Measurements from ENCODE around the gene UTRN. TPM values are rescaled to one million over a fixed set of nuclear protein-coding genes. Genes with fewer than 3 reads are reported as not detected.

UTRN gene
- 210 TPM for total RNA-seq
- 8.3 TPM for polyA plus RNA-seq (ENCODE audit: insufficient read depth, low read depth, low replicate concordance)
- long read RNA-seq, donor 1 = 0 reads
- long read RNA-seq, donor 2, partial matches to known transcripts = 0 of 1 reads
- long read RNA-seq, donor 2, other reads (novel, unspliced or antisense) = 0 of 1 reads
- long read RNA-seq, donor 3, partial matches to known transcripts = 0 of 1 reads
- long read RNA-seq, donor 3, other reads (novel, unspliced or antisense) = 0 of 1 reads
- long read RNA-seq, donor 4, partial matches to known transcripts = 0 of 2 reads
- long read RNA-seq, donor 4, other reads (novel, unspliced or antisense) = 0 of 2 reads
- long read RNA-seq, donor 5 = 0 reads
- long read RNA-seq, donor 6 = 0 reads
- long read RNA-seq, donor 7, partial matches to known transcripts = 10 of 29 reads
- long read RNA-seq, donor 7, other reads (novel, unspliced or antisense) = 19 of 29 reads
- long read RNA-seq, donor 8, partial matches to known transcripts = 0 of 1 reads
- long read RNA-seq, donor 8, other reads (novel, unspliced or antisense) = 0 of 1 reads
- long read RNA-seq, donor 9 = 0 reads
- long read RNA-seq, donor 10, partial matches to known transcripts = 0 of 2 reads
- long read RNA-seq, donor 10, other reads (novel, unspliced or antisense) = 0 of 2 reads

- peak within 1 kb of the TSS; percentile 73 to 93 (median 73) for H3K4me3 ChIP-seq (ENCODE audit: low read length in 3 of 3)
- FAIRE-seq (no peak), DNase-seq (peak; percentile 90 to 95 (median 92))
- H3K27ac ChIP-seq (ENCODE audit: low read depth in 2 of 2, low read length in 2 of 2) = peak within 1 kb of the TSS; percentile 85 to 92
- H3K9me3 ChIP-seq (ENCODE audit: control insufficient read depth in 2 of 3, insufficient read depth in 1 of 3, low read length in 3 of 3) = no peaks in the 10 kb centered on the region
- no peaks in the 10 kb centered on the region for H3K4me1 ChIP-seq (ENCODE audit: control insufficient read depth in 2 of 3, insufficient read depth in 2 of 3, low read depth in 1 of 3, low read length in 3 of 3)
- no peak for TF ChIP-seq CTCF (IDR thresholded peaks at IDR 0.05; ENCODE audit: borderline replicate concordance, extremely low read depth, insufficient read depth)
- H3K9ac ChIP-seq (ENCODE audit: low read length in 3 of 3) = peak within 1 kb of the TSS; percentile 46 to 87 (median 80)
- H3K36me3 ChIP-seq (ENCODE audit: control insufficient read depth in 2 of 3, insufficient read depth in 3 of 3, low read length in 3 of 3) = no peaks in the 10 kb centered on the region
- H3K27me3 ChIP-seq (ENCODE audit: control insufficient read depth, insufficient read depth, low read length) = no peaks in the 10 kb centered on the region
- intact Hi-C loops (cut with DNase I) = no loop called here
Measured at GRCh38 chr6:144284783-144285547, at the start of gene UTRN. UTRN (plus strand) TSS chr6:144285335; CDS start chr6:144291829, 6,494 bp downstream.

GRCh38 chr6:144244688-144245087 is 40.4 kb upstream of the UTRN start:
- H3K4me3 ChIP-seq (ENCODE audit: low read length in 3 of 3) = no peak overlapping the region
- H3K4me1 ChIP-seq (ENCODE audit: control insufficient read depth in 2 of 3, insufficient read depth in 2 of 3, low read depth in 1 of 3, low read length in 3 of 3) = no peaks in the 10 kb centered on the region
- H3K27me3 ChIP-seq (ENCODE audit: control insufficient read depth, insufficient read depth, low read length) = no peaks in the 10 kb centered on the region
- H3K36me3 ChIP-seq (ENCODE audit: control insufficient read depth in 2 of 3, insufficient read depth in 3 of 3, low read length in 3 of 3) = no peaks in the 10 kb centered on the region
- intact Hi-C loops (cut with DNase I) = no loop called here
- H3K9ac ChIP-seq (ENCODE audit: low read length in 3 of 3) = no peak overlapping the region
- no peak for TF ChIP-seq CTCF (IDR thresholded peaks at IDR 0.05; ENCODE audit: borderline replicate concordance, extremely low read depth, insufficient read depth)
- FAIRE-seq (no peak), DNase-seq (no peak)
- H3K9me3 ChIP-seq (ENCODE audit: control insufficient read depth in 2 of 3, insufficient read depth in 1 of 3, low read length in 3 of 3) = no peaks in the 10 kb centered on the region
- H3K27ac ChIP-seq (ENCODE audit: low read depth in 2 of 2, low read length in 2 of 2) = no peak overlapping the region

- Histone ChIP-seq H3K27me3 (ENCODE audit: control insufficient read depth, insufficient read depth, low read length) (no peaks in the 10 kb centered on the region), H3K27ac (ENCODE audit: low read depth in 2 of 2, low read length in 2 of 2) (no peak overlapping the region), H3K4me1 (ENCODE audit: control insufficient read depth in 2 of 3, insufficient read depth in 2 of 3, low read depth in 1 of 3, low read length in 3 of 3) (no peaks in the 10 kb centered on the region), H3K9me3 (ENCODE audit: control insufficient read depth in 2 of 3, insufficient read depth in 1 of 3, low read length in 3 of 3) (no peaks in the 10 kb centered on the region), H3K9ac (ENCODE audit: low read length in 3 of 3) (no peak overlapping the region), H3K4me3 (ENCODE audit: low read length in 3 of 3) (no peak overlapping the region), H3K36me3 (ENCODE audit: control insufficient read depth in 2 of 3, insufficient read depth in 3 of 3, low read length in 3 of 3) (no peaks in the 10 kb centered on the region)
- no peak for FAIRE-seq
- DNase-seq = no peak
- no peak for TF ChIP-seq CTCF (IDR thresholded peaks at IDR 0.05; ENCODE audit: borderline replicate concordance, extremely low read depth, insufficient read depth)
- intact Hi-C loops (cut with DNase I) = no loop called here
Measured at GRCh38 chr6:144246988-144247387, 38.1 kb upstream of the UTRN start.

Data from kidney (tissue), 22 donors.